D721Med (cell line): Measurements from ENCODE around the gene FRMD8.

Experiments
- DNase-seq: peaks from one replicate; pipeline ENCODE4 v3.0.0; 2011; ENCODE audit warnings: low spot score; ENCODE audit not compliant: insufficient read length
- FAIRE-seq: peaks from 2 replicates; lab custom pipeline; 2011; peaks lifted over from hg19 to GRCh38; lab: Jason Lieb, UNC
- CTCF ChIP-seq: IDR thresholded peaks from 2 replicates; pipeline ENCODE4 v1.5.1; 2012; ENCODE audit warnings: mild to moderate bottlenecking, control low read depth; ENCODE audit not compliant: insufficient read depth; ENCODE audit errors: missing control alignments

The FRMD8 gene

DNA sequence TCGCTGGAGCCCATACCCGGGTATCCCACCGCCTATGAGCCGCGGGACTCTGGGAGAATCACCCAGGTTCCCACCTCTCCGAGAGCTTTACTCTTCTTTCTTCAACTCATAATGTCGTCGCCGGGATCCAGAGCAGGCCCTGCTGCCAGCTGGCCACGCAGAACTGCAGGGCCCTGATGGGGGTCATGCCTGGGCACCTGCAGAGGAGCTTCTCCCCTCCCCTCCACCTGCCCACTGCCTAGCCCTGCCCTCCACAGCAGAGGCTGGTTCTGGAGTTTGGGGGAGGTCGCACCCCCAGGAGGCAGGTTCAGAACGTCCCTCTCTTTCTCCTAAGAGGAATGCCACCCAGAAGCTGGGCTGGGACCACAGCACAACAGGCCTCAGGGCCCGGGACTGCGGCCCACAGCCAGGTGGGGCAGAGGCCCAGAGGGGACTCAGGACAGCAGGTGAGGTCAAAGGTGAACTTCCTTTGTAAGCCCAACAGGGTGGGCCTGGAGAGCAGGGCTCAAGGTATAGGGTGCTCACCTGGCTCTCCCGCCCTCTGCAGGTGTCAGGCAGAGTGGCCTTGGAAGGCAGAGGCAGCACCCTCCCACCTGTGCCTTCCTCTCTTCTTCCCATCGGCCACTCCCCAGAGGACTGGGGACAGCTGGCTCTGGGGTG, 5.8 kb upstream of the FRMD8 start:
- TF ChIP-seq CTCF: no peak
- no peak for DNase-seq
- no peak for FAIRE-seq

- TF ChIP-seq CTCF: no peak
- no peak for FAIRE-seq
- DNase-seq: no peak
These were observed 4.8 kb upstream of the FRMD8 start for GRCh38 chr11:65381716-65382032.

DNA sequence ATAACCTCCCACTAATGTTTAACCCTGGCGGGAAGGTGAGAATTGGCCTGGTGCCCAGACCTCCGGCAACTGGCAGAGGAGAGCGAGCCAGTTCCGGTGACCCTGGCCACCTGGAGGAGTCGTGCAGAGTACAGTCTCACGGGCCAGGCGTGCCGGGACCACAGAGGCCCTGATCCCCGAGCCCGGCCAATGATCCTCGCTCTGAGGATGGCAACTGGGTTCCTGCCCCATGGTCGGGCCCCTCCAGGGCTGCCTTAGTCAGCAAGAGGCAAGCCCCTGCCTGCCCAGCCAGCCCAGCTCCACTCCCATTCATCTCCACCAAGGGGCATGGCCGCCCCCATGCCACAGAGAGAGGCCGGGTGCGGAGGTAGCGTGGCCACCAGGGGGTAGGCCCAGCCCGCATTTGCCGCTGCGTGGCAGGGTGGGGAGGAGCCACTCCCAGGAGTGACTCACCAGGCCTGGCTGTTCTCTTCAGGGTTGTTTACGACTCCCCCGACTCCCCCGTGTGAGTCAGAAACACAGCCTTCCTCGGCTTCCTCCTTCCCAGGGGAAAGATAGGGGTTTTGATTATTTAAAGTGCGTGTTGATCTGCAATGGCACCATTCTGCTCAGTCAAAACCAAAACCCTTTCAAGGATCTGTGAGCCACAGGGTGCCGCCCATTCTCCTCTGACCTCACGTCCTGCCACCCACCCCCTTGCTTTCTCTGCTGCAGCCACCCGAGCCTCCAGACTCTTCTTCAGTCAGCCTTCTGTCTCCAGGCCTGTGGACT, 4.2 kb upstream of the FRMD8 start, which contains the start of gene SLC25A45:
SLC25A45 (minus strand) TSS at position 614 of the 771 bp plus-strand sequence. CDS start 695 bp downstream, outside the sequence.
- DNase-seq (no peak), FAIRE-seq (no peak)
- TF ChIP-seq CTCF: peak; percentile 29

- FAIRE-seq (no peak), DNase-seq (no peak)
- no peak for TF ChIP-seq CTCF
These were observed 3.6 kb upstream of the FRMD8 start for GRCh38 chr11:65382804-65383368.

GRCh38 chr11:65383778-65384177, 2.7 kb upstream of the FRMD8 start:
- DNase-seq (no peak), FAIRE-seq (no peak)
- no peak for TF ChIP-seq CTCF

DNA sequence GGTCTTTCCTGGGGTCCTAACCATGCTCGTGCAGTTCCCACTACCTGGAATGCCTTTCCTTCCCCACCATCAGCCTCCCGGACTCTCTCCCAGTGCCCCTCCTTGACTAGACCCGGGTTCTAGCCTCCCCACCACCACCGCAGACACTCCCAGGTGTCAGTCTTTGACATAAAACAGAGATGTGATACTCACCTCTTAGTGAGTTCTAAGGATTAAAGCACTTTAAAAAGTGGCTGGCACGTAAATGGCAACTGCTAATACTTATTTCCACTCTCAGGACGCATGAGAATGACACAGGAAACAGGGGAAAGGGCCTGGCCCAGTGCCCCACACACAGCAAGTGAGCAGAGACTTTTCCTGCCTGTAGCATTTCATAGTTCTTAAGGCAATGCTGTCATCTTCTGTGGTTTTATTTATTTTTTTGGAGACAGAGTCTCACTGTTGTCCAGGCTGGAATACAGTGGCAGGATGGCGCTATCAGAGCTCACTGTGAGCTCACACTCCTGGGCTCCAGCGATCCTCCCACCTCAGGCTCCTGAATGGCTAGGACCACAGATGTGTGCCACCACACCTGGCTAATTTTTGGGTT, 2.0 kb upstream of the FRMD8 start:
- FAIRE-seq (no peak), DNase-seq (no peak)
- no peak for TF ChIP-seq CTCF

- DNase-seq (no peak), FAIRE-seq (no peak)
- TF ChIP-seq CTCF: no peak
These were observed 2.3 kb downstream of the FRMD8 start for GRCh38 chr11:65388731-65389130.
